Measurements from ENCODE around the gene PTPRZ1. TPM values are rescaled to one million over a fixed set of nuclear protein-coding genes. Genes with fewer than 3 reads are reported as not detected.

PTPRZ1 gene
- total and polyA plus RNA-seq, 8 donors: 0.60 to 2.5 (median 0.98) TPM

DNA sequence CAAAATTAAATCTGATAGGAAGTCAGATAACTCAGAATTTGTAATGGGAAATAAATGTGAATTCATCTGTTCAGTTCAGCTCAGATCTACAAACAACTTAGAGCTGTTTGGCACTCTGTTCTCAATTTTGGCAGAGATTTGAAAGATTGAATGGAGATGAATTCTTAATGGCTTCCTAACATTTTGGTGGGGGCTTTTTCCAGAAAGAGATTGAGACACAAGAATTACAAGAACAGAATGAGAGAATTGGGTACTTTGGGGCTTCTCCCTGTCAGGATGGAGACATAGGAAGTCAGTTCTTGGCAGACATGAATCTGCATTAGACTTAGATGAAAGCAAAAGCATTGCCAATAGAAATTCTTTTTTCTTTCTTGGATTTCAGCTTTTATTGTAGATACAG is 39.0 kb upstream of the PTPRZ1 start:
- DNase-seq: no peak
- Histone ChIP-seq H3K4me1 (no peaks in the 10 kb centered on the region), H3K27me3 (no peaks in the 10 kb centered on the region), H3K27ac (no peak overlapping the region), H3K36me3 (no peaks in the 10 kb centered on the region), H3K4me3 (no peak overlapping the region), H3K9me3 (no peaks in the 10 kb centered on the region)
- ATAC-seq: no peak
- intact Hi-C loops (cut with DNase I): no loop called here
- TF ChIP-seq, protein P1, sequence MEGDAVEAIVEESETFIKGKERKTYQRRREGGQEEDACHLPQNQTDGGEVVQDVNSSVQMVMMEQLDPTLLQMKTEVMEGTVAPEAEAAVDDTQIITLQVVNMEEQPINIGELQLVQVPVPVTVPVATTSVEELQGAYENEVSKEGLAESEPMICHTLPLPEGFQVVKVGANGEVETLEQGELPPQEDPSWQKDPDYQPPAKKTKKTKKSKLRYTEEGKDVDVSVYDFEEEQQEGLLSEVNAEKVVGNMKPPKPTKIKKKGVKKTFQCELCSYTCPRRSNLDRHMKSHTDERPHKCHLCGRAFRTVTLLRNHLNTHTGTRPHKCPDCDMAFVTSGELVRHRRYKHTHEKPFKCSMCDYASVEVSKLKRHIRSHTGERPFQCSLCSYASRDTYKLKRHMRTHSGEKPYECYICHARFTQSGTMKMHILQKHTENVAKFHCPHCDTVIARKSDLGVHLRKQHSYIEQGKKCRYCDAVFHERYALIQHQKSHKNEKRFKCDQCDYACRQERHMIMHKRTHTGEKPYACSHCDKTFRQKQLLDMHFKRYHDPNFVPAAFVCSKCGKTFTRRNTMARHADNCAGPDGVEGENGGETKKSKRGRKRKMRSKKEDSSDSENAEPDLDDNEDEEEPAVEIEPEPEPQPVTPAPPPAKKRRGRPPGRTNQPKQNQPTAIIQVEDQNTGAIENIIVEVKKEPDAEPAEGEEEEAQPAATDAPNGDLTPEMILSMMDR (IDR thresholded peaks at IDR 0.05): no peak
- FAIRE-seq: no peak

DNA sequence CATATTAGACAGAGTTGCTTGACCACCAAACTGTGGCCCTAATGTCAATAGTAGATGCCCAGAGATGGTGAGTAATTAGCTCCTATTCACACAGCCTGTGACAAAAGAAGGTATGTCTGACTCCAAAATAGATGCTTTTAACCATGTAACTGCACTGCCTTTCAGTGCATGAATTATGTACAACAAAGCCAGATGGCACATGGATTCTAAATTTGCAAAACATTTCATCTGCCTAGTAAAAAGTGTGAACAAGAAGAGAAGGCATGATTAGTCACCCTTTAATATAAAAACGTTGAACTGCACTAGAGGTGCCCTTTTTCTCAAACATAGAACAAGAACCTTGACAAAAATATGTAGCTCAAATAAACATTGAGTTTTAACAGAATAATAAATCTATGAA is 35.5 kb upstream of the PTPRZ1 start:
- Histone ChIP-seq H3K4me3 (no peak overlapping the region), H3K27me3 (no peaks in the 10 kb centered on the region), H3K27ac (no peak overlapping the region), H3K9me3 (no peaks in the 10 kb centered on the region), H3K4me1 (no peaks in the 10 kb centered on the region), H3K36me3 (no peaks in the 10 kb centered on the region)
- DNase-seq (no peak), ATAC-seq (no peak), FAIRE-seq (no peak)
- WGBS, 2 donors: 18 to 26% methylated on average over 1 of the region's 1 CpG
- TF ChIP-seq, protein P1 (IDR thresholded peaks at IDR 0.05): no peak
- intact Hi-C loops (cut with DNase I): no loop called here

DNA sequence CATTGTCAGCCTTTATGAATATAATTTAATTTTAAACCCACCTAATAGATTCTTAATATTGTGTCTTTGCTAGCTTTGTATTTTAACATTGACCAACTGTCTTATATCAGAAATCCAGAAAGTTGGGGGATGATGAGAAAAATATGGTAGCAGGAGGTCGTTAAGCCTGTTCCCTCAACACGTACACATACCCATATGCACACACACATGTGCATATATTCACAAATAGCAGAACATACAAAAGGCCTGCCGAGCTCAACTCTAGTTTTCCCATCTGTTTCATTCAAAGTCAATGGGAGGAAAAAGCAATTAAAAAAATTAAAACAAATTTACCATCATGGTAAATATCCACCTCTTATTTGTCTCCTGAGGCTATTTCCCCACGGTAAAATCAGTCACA is 25.9 kb upstream of the PTPRZ1 start:
- no peaks in the 10 kb centered on the region for H3K9me3 ChIP-seq
- H3K4me3 ChIP-seq: no peak overlapping the region
- DNase-seq (no peak), ATAC-seq (no peak), FAIRE-seq (no peak)
- no peak overlapping the region for H3K27ac ChIP-seq
- 78 to 80% methylated on average over 4 of the region's 4 CpGs for WGBS, 2 donors
- intact Hi-C loops (cut with DNase I): no loop called here
- no peaks in the 10 kb centered on the region for H3K27me3 ChIP-seq
- H3K36me3 ChIP-seq: no peaks in the 10 kb centered on the region
- no peaks in the 10 kb centered on the region for H3K4me1 ChIP-seq
- TF ChIP-seq, protein P1 (IDR thresholded peaks at IDR 0.05): no peak

DNA sequence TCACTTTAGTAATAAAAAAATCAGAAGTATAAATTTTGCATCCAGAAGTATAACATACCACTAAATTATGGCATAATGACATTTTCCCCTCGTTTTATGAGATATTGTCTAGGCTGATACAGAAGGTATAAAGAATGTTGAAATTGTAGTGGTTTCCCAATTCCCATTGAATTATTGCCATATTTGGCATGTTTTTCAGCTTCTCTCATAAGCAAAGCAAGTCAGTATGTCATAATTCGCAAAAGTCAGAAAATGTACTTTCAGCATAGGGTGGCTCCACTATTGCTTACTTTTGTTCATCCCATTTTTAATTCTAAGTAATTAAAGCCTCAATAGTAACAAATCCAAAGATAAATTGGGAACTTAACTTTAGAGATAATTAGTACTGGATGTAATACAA is 19.7 kb upstream of the PTPRZ1 start:
- no peaks in the 10 kb centered on the region for H3K36me3 ChIP-seq
- H3K4me3 ChIP-seq: no peak overlapping the region
- intact Hi-C loops (cut with DNase I): no loop called here
- H3K27ac ChIP-seq: no peak overlapping the region
- no peaks in the 10 kb centered on the region for H3K4me1 ChIP-seq
- TF ChIP-seq, protein P1 (IDR thresholded peaks at IDR 0.05): no peak
- DNase-seq (no peak), ATAC-seq (no peak), FAIRE-seq (no peak)
- H3K9me3 ChIP-seq: no peaks in the 10 kb centered on the region
- WGBS, 2 donors: 65 to 68% methylated on average over 2 of the region's 2 CpGs
- H3K27me3 ChIP-seq: no peaks in the 10 kb centered on the region

DNA sequence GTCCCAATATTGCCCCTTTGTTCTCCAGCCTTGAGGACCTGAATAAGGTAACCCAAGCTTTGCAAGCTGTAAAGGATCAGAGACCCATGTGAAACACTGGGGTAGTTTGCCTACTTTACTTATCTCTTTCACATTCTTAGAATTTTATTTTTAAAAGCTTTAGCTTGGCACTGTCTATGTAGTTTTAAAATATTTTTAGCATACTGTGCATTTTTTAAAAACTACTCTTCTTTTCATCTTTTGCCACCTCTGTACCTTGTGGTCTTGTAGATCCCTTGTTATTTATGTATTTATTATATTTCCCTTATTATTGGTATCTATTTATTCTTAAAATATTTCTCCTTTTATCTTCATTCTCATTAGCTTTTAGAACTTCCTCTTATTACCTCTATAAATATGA is 12.0 kb upstream of the PTPRZ1 start:
- FAIRE-seq (no peak), DNase-seq (no peak), ATAC-seq (no peak)
- Histone ChIP-seq H3K4me3 (no peak overlapping the region), H3K27me3 (no peaks in the 10 kb centered on the region), H3K9me3 (no peaks in the 10 kb centered on the region), H3K27ac (no peak overlapping the region), H3K4me1 (no peaks in the 10 kb centered on the region), H3K36me3 (no peaks in the 10 kb centered on the region)
- TF ChIP-seq, protein P1 (IDR thresholded peaks at IDR 0.05): no peak
- intact Hi-C loops (cut with DNase I): no loop called here

All from pancreas (tissue), 10 donors.